Caco-2 (cell line): ENCODE data around the gene MBL2. TPM values are rescaled to one million over a fixed set of nuclear protein-coding genes. Genes with fewer than 3 reads are reported as not detected.

Experiments used
- BruUV-seq: library from RNA; stranded (reverse); fragments of 400-500 nt; replicated peaks from 2 replicates; lab custom pipeline; 2021; lab: Mats Ljungman, UMichigan
- CTCF ChIA-PET: fragments of 300-600 bp; sonication (Branson Sonifier 250); formaldehyde crosslinking; loops from one replicate; lab custom pipeline; 2022; ENCODE audit warnings: antibody characterized with exemption; lab: Charles Lee
- POLR2A ChIA-PET: fragments of 300-600 bp; sonication (Branson Sonifier 250); formaldehyde crosslinking; loops from one replicate; lab custom pipeline; 2022; ENCODE audit warnings: antibody characterized with exemption; lab: Charles Lee
- DNase-seq, 2 experiments: peaks; one replicate each; pipeline versions ENCODE4 v3.0.0 to v3.0.0-alpha.2; 2020 to 2022
- H3K27me3 ChIP-seq: replicated peaks from 2 replicates; pipeline ENCODE4 v1.6.0; 2011; ENCODE audit warnings: low read length; ENCODE audit not compliant: control insufficient read depth, insufficient read depth
- H3K36me3 ChIP-seq: 2 replicates; pipeline ENCODE4 v1.5.1; 2011; ENCODE audit warnings: low read length; ENCODE audit not compliant: control insufficient read depth, insufficient read depth
- H3K4me1 ChIP-seq: fragments of 250-450 bp; sonication (Bioruptor Pico); 2 replicates; pipeline ENCODE4 v1.5.1; 2020; ENCODE audit warnings: mild to moderate bottlenecking
- H3K4me3 ChIP-seq: 2 replicates; pipeline ENCODE4 v1.5.1; 2011; ENCODE audit warnings: low read depth, mild to moderate bottlenecking, control low read depth, low read length
- H3K9me3 ChIP-seq: fragments of 250-450 bp; sonication (Bioruptor Pico); 2 replicates; pipeline ENCODE4 v1.5.1; 2020; ENCODE audit warnings: mild to moderate bottlenecking, moderate library complexity
- H3K27ac Mint-ChIP-seq: one replicate; pipeline ENCODE4 v1.8.0; 2022; ENCODE audit warnings: mixed read lengths; ENCODE audit not compliant: unreplicated experiment
- H3K27me3 Mint-ChIP-seq: one replicate; pipeline ENCODE4 v1.8.0; 2022; ENCODE audit warnings: mixed read lengths; ENCODE audit not compliant: insufficient read depth, unreplicated experiment
- H3K36me3 Mint-ChIP-seq: one replicate; pipeline ENCODE4 v1.8.0; 2022; ENCODE audit warnings: mild to moderate bottlenecking, mixed read lengths; ENCODE audit not compliant: insufficient read depth, unreplicated experiment
- H3K4me1 Mint-ChIP-seq: one replicate; pipeline ENCODE4 v1.8.0; 2022; ENCODE audit warnings: low read depth, mixed read lengths; ENCODE audit not compliant: unreplicated experiment
- H3K4me3 Mint-ChIP-seq: one replicate; pipeline ENCODE4 v1.8.0; 2022; ENCODE audit warnings: mild to moderate bottlenecking, moderate library complexity, mixed read lengths; ENCODE audit not compliant: unreplicated experiment
- H3K9me3 Mint-ChIP-seq: one replicate; pipeline ENCODE4 v1.8.0; 2022; ENCODE audit warnings: mixed read lengths; ENCODE audit not compliant: unreplicated experiment
- CTCF ChIP-seq, 2 experiments: fragments of 200-600 bp in 1 of 2; IDR thresholded peaks; 1 replicate in 1 of 2; 2 replicates in 1 of 2; pipeline versions ENCODE4 v1.5.1 to v1.8.0; 2011 to 2022; ENCODE audit warnings: antibody characterized with exemption in 1 of 2, control low read depth in 1 of 2, inconsistent platforms in 1 of 2, low read depth in 1 of 2, low read length in 1 of 2, mild to moderate bottlenecking in 1 of 2, moderate library complexity in 1 of 2; ENCODE audit not compliant: insufficient read depth in 1 of 2, severe bottlenecking in 1 of 2, unreplicated experiment in 1 of 2
- intact Hi-C: fragments of 100-400 bp; cut with micrococcal nuclease; formaldehyde crosslinking; loops from one replicate; pipeline ENCODE4 v1.10.0; 2022; ENCODE audit not compliant: unreplicated experiment
- total RNA-seq: library from RNA; stranded (reverse); gene quantifications from 2 replicates; pipeline ENCODE4 v1.2.3, GENCODE V29; 2022

The MBL2 gene
- total RNA-seq, 1 experiment from 2014 or later = 0.20 TPM

GRCh38 chr10:52744057-52744805 is 28.4 kb downstream of the MBL2 start:
- intact Hi-C loops = no loop called here
- ChIA-PET POLR2A (no interaction called here), CTCF (interaction anchor here (0.8 kb wide), 1 partner anchor 35 kb away, joined by 3 read pairs; no protein-coding TSS in a partner anchor)
- TF ChIP-seq CTCF (IDR thresholded peaks at IDR 0.05; ENCODE audit: insufficient read depth in 1 of 2, low read depth in 1 of 2, low read length in 1 of 2, severe bottlenecking in 1 of 2, unreplicated experiment in 1 of 2) = no peak
- H3K36me3 Mint-ChIP-seq = no peaks in the 10 kb centered on the region
- peaks cover 13% of the 10 kb centered on the region for H3K9me3 Mint-ChIP-seq
- H3K36me3 ChIP-seq = no peaks in the 10 kb centered on the region
- H3K9me3 ChIP-seq = 0 out of 2 replicates have a peak, but pooled peaks cover 3% of the 10 kb centered on the region
- peaks cover 12% of the 10 kb centered on the region for H3K4me1 Mint-ChIP-seq
- no peak overlapping the region for H3K27ac Mint-ChIP-seq
- no peaks in the 10 kb centered on the region for H3K27me3 ChIP-seq
- no peak overlapping the region for H3K4me3 ChIP-seq
- peaks cover 7% of the 10 kb centered on the region; the same call in 1 of the 2 replicates for H3K4me1 ChIP-seq
- no peaks in the 10 kb centered on the region for H3K27me3 Mint-ChIP-seq
- H3K4me3 Mint-ChIP-seq = no peak overlapping the region
- BruUV-seq = no TSS peak
- no peak for DNase-seq

GRCh38 chr10:52742731-52743130 is 29.9 kb downstream of the MBL2 start:
- H3K4me3 Mint-ChIP-seq = no peak overlapping the region
- H3K9me3 Mint-ChIP-seq = no peaks in the 10 kb centered on the region
- no peaks in the 10 kb centered on the region for H3K9me3 ChIP-seq
- H3K36me3 Mint-ChIP-seq = no peaks in the 10 kb centered on the region
- intact Hi-C loops = no loop called here
- H3K27ac Mint-ChIP-seq = no peak overlapping the region
- peaks cover 3% of the 10 kb centered on the region; the same call in 1 of the 2 replicates for H3K4me1 ChIP-seq
- POLR2A ChIA-PET = no interaction called here
- H3K36me3 ChIP-seq = no peaks in the 10 kb centered on the region
- no peaks in the 10 kb centered on the region for H3K27me3 Mint-ChIP-seq
- no peak for DNase-seq
- BruUV-seq = no TSS peak
- H3K4me1 Mint-ChIP-seq = peaks cover 9% of the 10 kb centered on the region
- TF ChIP-seq CTCF (IDR thresholded peaks at IDR 0.05; ENCODE audit: insufficient read depth in 1 of 2, low read depth in 1 of 2, low read length in 1 of 2, severe bottlenecking in 1 of 2, unreplicated experiment in 1 of 2) = no peak
- no peaks in the 10 kb centered on the region for H3K27me3 ChIP-seq
- CTCF ChIA-PET = interaction anchor here (0.8 to 1.0 kb wide), 3 partner anchors 29 to 40 kb away, joined by 3 to 4 read pairs (median 3); no protein-coding TSS in a partner anchor
- H3K4me3 ChIP-seq = no peak overlapping the region

- DNase-seq = no peak
- H3K4me3 ChIP-seq = no peak overlapping the region
- no peak overlapping the region for H3K27ac Mint-ChIP-seq
- no peaks in the 10 kb centered on the region for H3K36me3 ChIP-seq
- no peaks in the 10 kb centered on the region for H3K36me3 Mint-ChIP-seq
- H3K4me3 Mint-ChIP-seq = no peak overlapping the region
- ChIA-PET POLR2A (no interaction called here), CTCF (interaction anchor here (1.0 to 2.7 kb wide), 4 partner anchors 30 to 40 kb away, joined by 4 to 32 read pairs (median 4); no protein-coding TSS in a partner anchor)
- no peaks in the 10 kb centered on the region for H3K4me1 Mint-ChIP-seq
- TF ChIP-seq CTCF (IDR thresholded peaks at IDR 0.05; ENCODE audit: insufficient read depth in 1 of 2, low read depth in 1 of 2, low read length in 1 of 2, severe bottlenecking in 1 of 2, unreplicated experiment in 1 of 2) = no peak
- no peaks in the 10 kb centered on the region for H3K27me3 ChIP-seq
- intact Hi-C loops = loop anchor here (1.0 kb wide), 1 partner anchor 38 kb away; no protein-coding TSS in a partner anchor
- no TSS peak for BruUV-seq
- H3K9me3 ChIP-seq = no peaks in the 10 kb centered on the region
- no peaks in the 10 kb centered on the region for H3K9me3 Mint-ChIP-seq
- H3K4me1 ChIP-seq = no peaks in the 10 kb centered on the region
- no peaks in the 10 kb centered on the region for H3K27me3 Mint-ChIP-seq
Observed at GRCh38 chr10:52741851-52742250, 30.7 kb downstream of the MBL2 start.
